NCI-H2196 (cell line): Measurements from ENCODE around the gene ATP5PD.
"Not testable (repeated sequence)": the region's sequence is repeated elsewhere in the genome, so short reads cannot be mapped to it uniquely, and the experiment has no call there.

Source experiments
- DNase-seq: peaks from one replicate; lab custom pipeline; 2025; ENCODE audit not compliant: unreplicated experiment; lab: John Stamatoyannopoulos, UW

The ATP5PD gene

GRCh38 chr17:75059369-75060345 is 12.9 kb upstream of the ATP5PD start:
- peak; percentile 32 for DNase-seq

GRCh38 chr17:75051941-75052340 is 5.2 kb upstream of the ATP5PD start:
- no peak for DNase-seq

- DNase-seq: no peak
Measured at GRCh38 chr17:75049706-75050105, 2.9 kb upstream of the ATP5PD start.

- DNase-seq: no peak
Measured at GRCh38 chr17:75049057-75049456, 2.3 kb upstream of the ATP5PD start.

- DNase-seq: no peak
Measured at GRCh38 chr17:75048249-75048878, 1.6 kb upstream of the ATP5PD start.

GRCh38 chr17:75047398-75048098 is 779 bp upstream of the ATP5PD start:
- no peak for DNase-seq

GRCh38 chr17:75045946-75046406 is 793 bp downstream of the ATP5PD start:
- not testable (repeated sequence) for DNase-seq

GRCh38 chr17:75044716-75045115 is 2.1 kb downstream of the ATP5PD start:
- DNase-seq: no peak

- DNase-seq: not testable (repeated sequence)
Measured at GRCh38 chr17:75043789-75044188, 3.0 kb downstream of the ATP5PD start.

GRCh38 chr17:75041656-75042280 is 5.0 kb downstream of the ATP5PD start:
- no peak for DNase-seq

- DNase-seq: no peak
Measured at GRCh38 chr17:75039238-75039637, 7.5 kb downstream of the ATP5PD start.

- peak; percentile 29 for DNase-seq
Measured at GRCh38 chr17:75036643-75037268, 10.0 kb downstream of the ATP5PD start.

- peak; percentile 91 for DNase-seq
Measured at GRCh38 chr17:75034236-75034908, 12.4 kb downstream of the ATP5PD start.

- DNase-seq: peak; percentile 95
Measured at GRCh38 chr17:75033346-75034235, 13.2 kb downstream of the ATP5PD start.

GRCh38 chr17:75032720-75033280 is 14.0 kb downstream of the ATP5PD start:
- DNase-seq: no peak

- DNase-seq: peak; percentile 89
Measured at GRCh38 chr17:75031972-75032719, 14.6 kb downstream of the ATP5PD start.

GRCh38 chr17:75030161-75030560 is 16.6 kb downstream of the ATP5PD start:
- no peak for DNase-seq

GRCh38 chr17:75026650-75027049 is 20.1 kb downstream of the ATP5PD start:
- not testable (repeated sequence) for DNase-seq
